Metanephros (tissue), 2 donors: Measurements from ENCODE around the gene NOMO2. TPM values are rescaled to one million over a fixed set of nuclear protein-coding genes. Genes with fewer than 3 reads are reported as not detected.

Source experiments
- small RNA-seq: library from RNA; depleted of rRNA; stranded (forward); fragments of <200 nt; gene quantifications from one replicate; pipeline ENCODE3, GENCODE V24; 2014; ENCODE audit warnings: low replicate concordance
- total RNA-seq: library from RNA; depleted of rRNA; stranded (reverse); fragments of >200 nt; gene quantifications from one replicate; pipeline ENCODE4 v1.2.3, GENCODE V29; 2014

NOMO2 gene
- 75.4 TPM for total RNA-seq

DNA sequence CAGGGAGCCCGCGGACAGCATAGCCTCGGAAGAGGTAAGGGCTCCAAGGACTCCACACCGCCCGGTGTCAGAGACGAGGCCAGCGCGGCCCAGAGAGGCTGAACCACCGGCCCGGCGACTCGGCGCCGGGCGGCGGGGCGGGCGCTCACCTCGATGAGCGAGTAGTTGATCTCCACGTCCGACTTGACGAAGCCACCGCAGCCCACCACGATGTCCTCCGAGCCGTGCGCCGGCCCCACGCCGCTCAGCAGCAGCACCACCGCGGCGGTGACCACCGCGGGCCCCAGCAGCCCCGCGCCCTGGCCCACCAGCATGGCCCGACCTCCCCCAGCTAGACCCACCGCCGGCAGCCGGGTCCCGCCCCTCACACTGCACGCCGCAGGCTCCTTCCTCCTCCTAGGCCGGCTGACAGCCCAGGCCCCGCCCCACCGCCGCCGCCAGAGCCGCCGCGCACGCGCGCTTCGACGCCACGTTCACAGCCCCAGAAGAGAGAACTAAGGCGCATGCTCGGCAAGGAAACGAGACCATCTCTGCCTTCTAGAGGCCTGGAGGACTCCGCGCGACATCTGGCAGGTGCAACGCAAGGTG is at the start of gene NOMO2:
TSS of gene NOMO2 (minus strand) at position 371 of the 588 bp plus-strand sequence. CDS start at position 314, 57 bp downstream.

Small RNA genes lying within 50 kb of the gene (small RNA-seq; reads per million reads assigned to genes)
- gene MIR3179-3 (not detected), gene MIR3179-4 (not detected), gene MIR3180-3 (not detected), gene MIR3670-3 (not detected), gene MIR3670-4 (not detected), gene MIR6770-3 (not detected), gene RF00019 (not detected)

Other genes with a start within 250 kb of the NOMO2 start
- 3.1 TPM for gene NPIPA8, start 225.4 kb downstream of the NOMO2 start, total RNA-seq
- 1,868 TPM for gene RPS15A, start 228.2 kb upstream of the NOMO2 start, total RNA-seq
- gene ARL6IP1, start 239.5 kb upstream of the NOMO2 start, total RNA-seq = 178 TPM